Endothelial cell (in vitro differentiated cells): ENCODE results near the gene ANKS1A. TPM values are rescaled to one million over a fixed set of nuclear protein-coding genes. Genes with fewer than 3 reads are reported as not detected.
A peak's percentile ranks its signal among the peaks of the same experiment; 100 is the strongest.

Source experiments
- DNase-seq: peaks from one replicate; pipeline ENCODE4 v3.0.0; 2021; ENCODE audit warnings: low spot score
- H3K27ac Mint-ChIP-seq: one replicate; pipeline ENCODE4 v1.8.0; 2021; ENCODE audit warnings: mixed read lengths, inconsistent platforms; ENCODE audit not compliant: unreplicated experiment
- H3K27me3 Mint-ChIP-seq: one replicate; pipeline ENCODE4 v1.8.0; 2021; ENCODE audit warnings: mild to moderate bottlenecking, moderate library complexity, mixed read lengths, inconsistent platforms; ENCODE audit not compliant: unreplicated experiment
- H3K36me3 Mint-ChIP-seq: one replicate; pipeline ENCODE4 v1.8.0; 2021; ENCODE audit warnings: mild to moderate bottlenecking, low read depth, mixed read lengths, inconsistent platforms; ENCODE audit not compliant: unreplicated experiment
- H3K4me1 Mint-ChIP-seq: one replicate; pipeline ENCODE4 v1.8.0; 2021; ENCODE audit warnings: mild to moderate bottlenecking, mixed read lengths, inconsistent platforms; ENCODE audit not compliant: unreplicated experiment
- H3K4me3 Mint-ChIP-seq: one replicate; pipeline ENCODE4 v1.8.0; 2021; ENCODE audit warnings: mild to moderate bottlenecking, mixed read lengths, inconsistent platforms; ENCODE audit not compliant: unreplicated experiment
- H3K9me3 Mint-ChIP-seq: one replicate; pipeline ENCODE4 v1.8.0; 2021; ENCODE audit warnings: mixed read lengths, inconsistent platforms; ENCODE audit not compliant: unreplicated experiment
- CTCF ChIP-seq: fragments of 200-600 bp; sonication (generic); IDR thresholded peaks from one replicate; pipeline ENCODE4 v1.5.0; 2021; ENCODE audit warnings: antibody characterized with exemption; ENCODE audit not compliant: unreplicated experiment
- total RNA-seq: library from RNA; stranded (reverse); fragmentation: NEBNext Ultra II Directional; extraction: Animal tissue kit (Norgen Biotek cat#: 25700); gene quantifications from one replicate; pipeline ENCODE4 v1.2.1, GENCODE V29; 2021; ENCODE audit not compliant: unreplicated experiment

The ANKS1A gene
- total RNA-seq, 1 donor from 2014 or later: 20.1 TPM

GRCh38 chr6:35042031-35042815 lies 153.2 kb downstream of the ANKS1A start:
- Mint-ChIP-seq H3K27me3 (no peaks in the 10 kb centered on the region), H3K4me3 (no peak overlapping the region), H3K9me3 (no peaks in the 10 kb centered on the region), H3K36me3 (peaks cover 6% of the 10 kb centered on the region), H3K27ac (peak overlapping the region; percentile 89), H3K4me1 (peaks cover 56% of the 10 kb centered on the region)
- DNase-seq: no peak
- TF ChIP-seq CTCF: no peak

GRCh38 chr6:35043381-35044130 lies 154.5 kb downstream of the ANKS1A start:
- DNase-seq: no peak
- no peaks in the 10 kb centered on the region for H3K9me3 Mint-ChIP-seq
- H3K27me3 Mint-ChIP-seq: no peaks in the 10 kb centered on the region
- H3K4me3 Mint-ChIP-seq: peak overlapping the region; percentile 77
- H3K27ac Mint-ChIP-seq: peak overlapping the region; percentile 92
- H3K4me1 Mint-ChIP-seq: peaks cover 61% of the 10 kb centered on the region
- H3K36me3 Mint-ChIP-seq: peaks cover 6% of the 10 kb centered on the region
- no peak for TF ChIP-seq CTCF

- peaks cover 3% of the 10 kb centered on the region for H3K36me3 Mint-ChIP-seq
- peak overlapping the region; percentile 92 for H3K27ac Mint-ChIP-seq
- no peaks in the 10 kb centered on the region for H3K27me3 Mint-ChIP-seq
- H3K4me3 Mint-ChIP-seq: peak overlapping the region; percentile 77
- peaks cover 61% of the 10 kb centered on the region for H3K4me1 Mint-ChIP-seq
- no peaks in the 10 kb centered on the region for H3K9me3 Mint-ChIP-seq
- DNase-seq: no peak
- TF ChIP-seq CTCF: no peak
Measured at GRCh38 chr6:35044145-35044745, 155.2 kb downstream of the ANKS1A start.

GRCh38 chr6:35044761-35045421 lies 155.8 kb downstream of the ANKS1A start:
- TF ChIP-seq CTCF: no peak
- DNase-seq: no peak
- Mint-ChIP-seq H3K9me3 (no peaks in the 10 kb centered on the region), H3K36me3 (peaks cover 3% of the 10 kb centered on the region), H3K27me3 (no peaks in the 10 kb centered on the region), H3K4me1 (peaks cover 61% of the 10 kb centered on the region), H3K27ac (peak overlapping the region; percentile 92), H3K4me3 (no peak overlapping the region)
